Measurements from ENCODE around the gene PRR5L.

The PRR5L gene

GRCh38 chr11:36328966-36329673, 33.0 kb downstream of the PRR5L start:
- no peak for DNase-seq

GRCh38 chr11:36330411-36330810, 34.3 kb downstream of the PRR5L start:
- DNase-seq = no peak

GRCh38 chr11:36333468-36333867, 37.4 kb downstream of the PRR5L start:
- DNase-seq = no peak

- peak; percentile 22 to 47 for DNase-seq
These were observed 37.8 kb downstream of the PRR5L start for GRCh38 chr11:36333897-36334296.

GRCh38 chr11:36339888-36340287, 43.8 kb downstream of the PRR5L start:
- no peak for DNase-seq

GRCh38 chr11:36340897-36341296, 44.8 kb downstream of the PRR5L start:
- peak; percentile 50 to 85 for DNase-seq

- DNase-seq = no peak
These were observed 45.8 kb downstream of the PRR5L start for GRCh38 chr11:36341915-36342314.

- DNase-seq = no peak
These were observed 46.2 kb downstream of the PRR5L start for GRCh38 chr11:36342327-36342726.

GRCh38 chr11:36343436-36343835, 47.3 kb downstream of the PRR5L start:
- DNase-seq = no peak

- no peak for DNase-seq
These were observed 49.0 kb downstream of the PRR5L start for GRCh38 chr11:36345084-36345511.

GRCh38 chr11:36345535-36346141, 49.5 kb downstream of the PRR5L start:
- DNase-seq = no peak

- DNase-seq = no peak
These were observed 50.7 kb downstream of the PRR5L start for GRCh38 chr11:36346562-36347383.

- DNase-seq = no peak
These were observed 51.4 kb downstream of the PRR5L start for GRCh38 chr11:36347384-36347906.

- DNase-seq = no peak
These were observed 53.5 kb downstream of the PRR5L start for GRCh38 chr11:36349351-36350136.

GRCh38 chr11:36350137-36350513, 54.0 kb downstream of the PRR5L start:
- DNase-seq = no peak

GRCh38 chr11:36352922-36353321, 56.8 kb downstream of the PRR5L start:
- DNase-seq = no peak

GRCh38 chr11:36354221-36355003, 58.3 kb downstream of the PRR5L start:
- no peak for DNase-seq

GRCh38 chr11:36356201-36356600, 60.1 kb downstream of the PRR5L start:
- no peak for DNase-seq

GRCh38 chr11:36357831-36358230, 61.7 kb downstream of the PRR5L start:
- peak in 1 of 2 experiments; percentile 43 for DNase-seq

GRCh38 chr11:36358436-36358835, 62.3 kb downstream of the PRR5L start:
- no peak for DNase-seq

- no peak for DNase-seq
These were observed 64.2 kb downstream of the PRR5L start for GRCh38 chr11:36360318-36360717.

All from NCI-H524 (cell line).